ENCODE results near the gene GDPD2.

GDPD2 gene

GRCh38 chrX:70437011-70437410 lies 13.9 kb downstream of the GDPD2 start:
- no peak overlapping the region for H3K4me3 ChIP-seq (ENCODE audit: low read depth, low read length)
- TF ChIP-seq, protein P1, sequence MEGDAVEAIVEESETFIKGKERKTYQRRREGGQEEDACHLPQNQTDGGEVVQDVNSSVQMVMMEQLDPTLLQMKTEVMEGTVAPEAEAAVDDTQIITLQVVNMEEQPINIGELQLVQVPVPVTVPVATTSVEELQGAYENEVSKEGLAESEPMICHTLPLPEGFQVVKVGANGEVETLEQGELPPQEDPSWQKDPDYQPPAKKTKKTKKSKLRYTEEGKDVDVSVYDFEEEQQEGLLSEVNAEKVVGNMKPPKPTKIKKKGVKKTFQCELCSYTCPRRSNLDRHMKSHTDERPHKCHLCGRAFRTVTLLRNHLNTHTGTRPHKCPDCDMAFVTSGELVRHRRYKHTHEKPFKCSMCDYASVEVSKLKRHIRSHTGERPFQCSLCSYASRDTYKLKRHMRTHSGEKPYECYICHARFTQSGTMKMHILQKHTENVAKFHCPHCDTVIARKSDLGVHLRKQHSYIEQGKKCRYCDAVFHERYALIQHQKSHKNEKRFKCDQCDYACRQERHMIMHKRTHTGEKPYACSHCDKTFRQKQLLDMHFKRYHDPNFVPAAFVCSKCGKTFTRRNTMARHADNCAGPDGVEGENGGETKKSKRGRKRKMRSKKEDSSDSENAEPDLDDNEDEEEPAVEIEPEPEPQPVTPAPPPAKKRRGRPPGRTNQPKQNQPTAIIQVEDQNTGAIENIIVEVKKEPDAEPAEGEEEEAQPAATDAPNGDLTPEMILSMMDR (IDR thresholded peaks at IDR 0.05; ENCODE audit: borderline replicate concordance, insufficient read depth, low read depth, low read length), result no peak

GRCh38 chrX:70437921-70438665 lies 15.0 kb downstream of the GDPD2 start:
- no peak overlapping the region for H3K4me3 ChIP-seq (ENCODE audit: low read depth, low read length)
- TF ChIP-seq, protein P1 (IDR thresholded peaks at IDR 0.05; ENCODE audit: borderline replicate concordance, insufficient read depth, low read depth, low read length), result no peak

DNA sequence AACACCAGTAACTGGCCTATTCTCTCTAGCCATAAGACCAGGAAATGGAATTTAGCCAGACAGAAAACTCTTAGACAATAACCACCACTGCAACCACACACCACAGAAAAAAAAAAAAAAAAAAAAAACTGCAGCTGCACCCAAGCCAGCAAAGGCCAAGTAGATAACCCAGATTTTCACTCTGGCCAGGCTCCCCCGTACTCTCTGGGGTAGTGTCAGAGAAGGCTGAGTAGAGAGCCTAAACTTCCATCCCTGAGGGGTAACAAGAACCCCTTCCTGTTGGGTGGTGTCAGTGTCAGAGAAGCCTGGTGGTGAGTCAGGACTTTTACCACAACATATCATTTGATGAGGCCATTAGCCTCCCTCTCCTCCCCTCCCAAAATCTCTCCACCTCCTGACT lies 15.9 kb downstream of the GDPD2 start:
- H3K4me3 ChIP-seq (ENCODE audit: low read depth, low read length), result no peak overlapping the region

GRCh38 chrX:70442224-70442623 lies 19.1 kb downstream of the GDPD2 start:
- TF ChIP-seq, protein P1 (IDR thresholded peaks at IDR 0.05; ENCODE audit: borderline replicate concordance, insufficient read depth, low read depth, low read length), result no peak
- H3K4me3 ChIP-seq (ENCODE audit: low read depth, low read length), result no peak overlapping the region

More for the DNA sequence above, 15.9 kb downstream of the GDPD2 start:
- TF ChIP-seq, protein P1 (IDR thresholded peaks at IDR 0.05; ENCODE audit: borderline replicate concordance, insufficient read depth, low read depth, low read length), result no peak

- TF ChIP-seq, protein P1 (IDR thresholded peaks at IDR 0.05; ENCODE audit: borderline replicate concordance, insufficient read depth, low read depth, low read length), result no peak
- no peak within 1 kb of the TSS for H3K4me3 ChIP-seq (ENCODE audit: low read depth, low read length)
Measured at GRCh38 chrX:70444326-70444945, 21.3 kb downstream of the GDPD2 start, which contains the start of gene DLG3. DLG3 (plus strand) TSS chrX:70444835; CDS start chrX:70445202, 367 bp downstream.

GRCh38 chrX:70444946-70445656 lies 22.0 kb downstream of the GDPD2 start:
- H3K4me3 ChIP-seq (ENCODE audit: low read depth, low read length), result no peak overlapping the region
- TF ChIP-seq, protein P1 (IDR thresholded peaks at IDR 0.05; ENCODE audit: borderline replicate concordance, insufficient read depth, low read depth, low read length), result no peak
